Omental fat pad (tissue), 4 donors: ENCODE data around the gene AP1M2. TPM values are rescaled to one million over a fixed set of nuclear protein-coding genes. Genes with fewer than 3 reads are reported as not detected.
"Not testable (repeated sequence)": the region's sequence is repeated elsewhere in the genome, so short reads cannot be mapped to it uniquely, and the experiment has no call there.

Source experiments
- ATAC-seq: fragments of 150-250 bp; one replicate; pipeline ENCODE4 v1.9.1; 2016; ENCODE audit warnings: mild to moderate bottlenecking, moderate library complexity; ENCODE audit not compliant: low FRiP score
- DNase-seq: peaks from one replicate; pipeline ENCODE4 v3.0.0-alpha.2; 2019; ENCODE audit warnings: low spot score
- total RNA-seq, 4 donors: library from RNA; depleted of rRNA; stranded (reverse); fragments of >200 nt; gene quantifications; one replicate each; pipeline ENCODE4 v1.1.0, GENCODE V29; 2016
- TF ChIP-seq, protein P1 (sequence below), 3 donors: fragments of 450-650 bp; IDR thresholded peaks; one replicate each; pipeline ENCODE4 v1.5.1; 2016 to 2017; ENCODE audit warnings: antibody characterized with exemption in 3 of 3, mild to moderate bottlenecking in 3 of 3, moderate library complexity in 2 of 3

The AP1M2 gene
- total RNA-seq, 4 donors from 2014 or later, result 1.8 to 8.2 (median 2.4) TPM; not detected in 1

DNA sequence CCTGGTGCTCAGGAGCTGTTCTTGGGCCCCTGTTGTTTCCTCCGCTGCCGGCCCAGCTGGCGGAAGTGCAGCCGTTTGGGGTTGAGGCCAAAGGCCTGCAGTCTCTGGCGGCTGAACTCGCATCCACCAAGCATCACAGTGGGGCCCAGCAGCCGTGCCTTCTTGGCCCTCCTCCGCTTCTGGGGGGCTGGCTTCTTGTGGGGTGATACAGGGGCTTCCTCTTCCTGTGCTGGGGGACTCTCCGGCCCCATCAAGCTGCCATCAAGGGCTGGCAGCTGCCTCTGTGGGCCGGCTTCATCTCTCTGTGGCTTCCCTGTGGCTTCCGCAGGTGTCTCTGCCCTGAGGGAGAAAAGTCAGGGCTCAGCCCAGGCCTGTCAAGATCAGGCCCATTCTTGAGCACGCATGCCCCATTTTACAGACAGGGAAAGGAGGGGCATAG is 33.1 kb downstream of the AP1M2 start:
- no peak for ATAC-seq
- no peak for DNase-seq
- TF ChIP-seq, protein P1, sequence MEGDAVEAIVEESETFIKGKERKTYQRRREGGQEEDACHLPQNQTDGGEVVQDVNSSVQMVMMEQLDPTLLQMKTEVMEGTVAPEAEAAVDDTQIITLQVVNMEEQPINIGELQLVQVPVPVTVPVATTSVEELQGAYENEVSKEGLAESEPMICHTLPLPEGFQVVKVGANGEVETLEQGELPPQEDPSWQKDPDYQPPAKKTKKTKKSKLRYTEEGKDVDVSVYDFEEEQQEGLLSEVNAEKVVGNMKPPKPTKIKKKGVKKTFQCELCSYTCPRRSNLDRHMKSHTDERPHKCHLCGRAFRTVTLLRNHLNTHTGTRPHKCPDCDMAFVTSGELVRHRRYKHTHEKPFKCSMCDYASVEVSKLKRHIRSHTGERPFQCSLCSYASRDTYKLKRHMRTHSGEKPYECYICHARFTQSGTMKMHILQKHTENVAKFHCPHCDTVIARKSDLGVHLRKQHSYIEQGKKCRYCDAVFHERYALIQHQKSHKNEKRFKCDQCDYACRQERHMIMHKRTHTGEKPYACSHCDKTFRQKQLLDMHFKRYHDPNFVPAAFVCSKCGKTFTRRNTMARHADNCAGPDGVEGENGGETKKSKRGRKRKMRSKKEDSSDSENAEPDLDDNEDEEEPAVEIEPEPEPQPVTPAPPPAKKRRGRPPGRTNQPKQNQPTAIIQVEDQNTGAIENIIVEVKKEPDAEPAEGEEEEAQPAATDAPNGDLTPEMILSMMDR (IDR thresholded peaks at IDR 0.05), result no peak

DNA sequence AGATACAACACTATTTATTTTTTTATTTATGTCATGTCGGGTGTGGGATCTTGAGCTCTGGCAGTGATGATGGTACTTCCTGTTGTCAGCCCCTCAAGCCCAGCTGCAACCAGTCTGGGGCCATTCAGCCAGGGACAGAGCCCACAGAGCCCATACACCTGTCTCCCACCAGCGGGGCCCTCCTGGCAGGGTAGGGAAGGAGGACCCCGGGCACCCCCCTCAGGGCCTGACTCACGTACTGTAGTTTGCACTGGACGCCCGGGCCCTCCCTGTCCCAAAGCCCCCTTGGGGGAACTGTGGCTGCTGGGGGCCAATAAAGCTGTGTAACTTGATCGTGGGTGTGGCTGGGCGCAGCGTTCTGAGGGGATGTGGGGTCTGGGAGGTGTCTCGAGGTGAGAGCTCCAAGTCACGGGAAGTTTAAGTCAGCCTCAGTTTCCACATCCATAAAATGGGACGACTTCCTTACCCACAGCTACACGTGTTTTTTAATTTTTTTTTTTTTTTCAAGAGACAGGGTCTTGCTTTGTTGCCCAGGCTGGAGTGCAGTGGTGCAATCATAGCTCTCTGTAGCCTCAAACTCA is 33.9 kb downstream of the AP1M2 start:
- TF ChIP-seq, protein P1 (IDR thresholded peaks at IDR 0.05), result no peak
- no peak for DNase-seq
- ATAC-seq, result no peak

DNA sequence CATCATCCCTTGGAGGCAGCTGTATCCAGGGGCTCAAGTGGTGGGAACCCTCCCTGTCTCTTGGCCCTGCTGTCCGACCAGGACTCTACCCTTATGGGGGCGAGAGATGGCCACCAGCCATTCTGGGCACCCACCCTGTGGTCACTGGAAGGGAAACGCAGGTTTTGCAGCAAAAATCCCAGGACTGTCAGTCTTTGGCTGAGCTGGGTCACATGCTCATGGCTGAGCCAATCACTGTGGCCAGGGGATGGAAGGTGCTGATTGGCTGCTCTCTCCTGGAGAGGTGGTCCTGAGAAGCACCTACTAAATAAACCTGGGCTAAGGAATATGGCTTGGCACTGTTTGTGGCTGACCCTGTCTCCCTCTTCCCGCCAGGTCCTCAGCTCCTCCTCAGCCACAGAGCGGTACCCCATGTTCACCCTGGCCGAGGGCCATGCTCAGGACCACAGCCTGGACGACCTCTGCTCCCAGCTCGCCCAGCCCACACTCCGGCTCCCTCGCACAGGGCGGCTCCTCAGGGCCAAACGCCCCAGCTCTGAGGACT is 34.5 kb downstream of the AP1M2 start:
- no peak for ATAC-seq
- DNase-seq, result no peak
- TF ChIP-seq, protein P1 (IDR thresholded peaks at IDR 0.05), result no peak

DNA sequence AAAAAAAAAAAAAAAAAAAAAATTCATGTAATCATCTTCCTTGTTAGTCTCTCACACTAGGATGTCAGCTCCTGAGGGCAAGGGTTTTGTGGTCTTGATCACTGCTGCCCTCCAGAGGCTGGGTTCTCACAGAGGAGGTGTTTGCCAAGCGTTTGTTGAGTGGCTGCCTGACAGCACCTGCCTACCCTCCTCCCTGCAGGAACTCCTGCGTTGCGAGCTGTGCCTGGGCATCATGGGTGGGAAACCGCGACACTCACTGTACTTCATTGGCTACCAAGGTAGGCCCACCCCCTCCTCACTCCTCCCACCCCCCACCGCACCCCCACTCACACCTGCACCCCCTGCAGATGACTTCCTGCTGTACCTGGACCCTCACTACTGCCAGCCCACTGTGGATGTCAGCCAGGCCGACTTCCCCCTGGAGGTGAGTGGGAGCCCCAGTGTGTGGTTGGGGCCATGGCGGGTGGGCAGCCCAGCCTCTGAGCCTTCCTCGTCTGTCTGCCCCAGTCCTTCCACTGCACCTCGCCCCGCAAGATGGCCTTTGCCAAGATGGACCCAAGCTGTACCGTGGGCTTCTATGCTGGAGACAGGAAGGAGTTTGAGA is 35.3 kb downstream of the AP1M2 start:
- ATAC-seq (no peak), DNase-seq (no peak)
- TF ChIP-seq, protein P1 (IDR thresholded peaks at IDR 0.05), result no peak

DNA sequence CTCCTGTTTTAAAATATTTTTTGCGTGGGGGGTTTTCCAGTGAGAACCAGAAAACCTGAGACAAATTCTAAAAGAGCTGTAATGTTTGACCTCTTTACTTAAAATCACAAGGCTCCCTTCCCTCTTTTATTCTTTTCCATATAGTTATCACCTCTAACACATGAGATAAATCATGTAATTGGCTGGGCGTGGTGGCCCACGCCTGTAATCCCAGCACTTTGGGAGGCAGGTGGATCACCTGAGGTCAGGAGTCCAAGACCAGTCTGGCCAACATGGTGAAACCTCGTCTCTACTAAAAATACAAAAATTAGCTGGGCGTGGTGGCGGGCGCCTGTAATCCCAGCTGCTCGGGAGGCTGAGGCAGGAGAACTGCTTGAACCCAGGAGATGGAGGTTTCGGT is 36.1 kb downstream of the AP1M2 start:
- not testable (repeated sequence) for ATAC-seq, DNase-seq

DNA sequence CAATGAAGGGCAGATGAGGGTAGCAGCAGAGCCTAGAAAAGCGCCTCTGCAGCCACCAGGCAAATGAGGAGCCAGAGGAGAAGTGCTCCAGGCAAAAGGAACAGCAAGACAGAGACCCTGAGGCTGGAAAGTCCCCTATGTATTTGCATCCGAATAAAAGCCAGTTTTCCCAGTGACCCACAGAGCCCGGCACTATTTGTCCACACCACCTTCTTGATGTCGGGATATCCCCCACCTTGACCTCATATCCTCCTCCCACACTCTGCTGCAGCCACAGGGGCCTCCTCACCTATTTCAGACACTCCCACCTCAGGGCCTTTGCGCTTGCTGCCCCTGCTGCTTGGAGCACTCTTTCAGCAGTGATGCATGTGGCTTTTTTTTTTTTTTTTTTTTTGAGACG is 36.8 kb downstream of the AP1M2 start:
- no peak for ATAC-seq
- TF ChIP-seq, protein P1 (IDR thresholded peaks at IDR 0.05), result no peak
- no peak for DNase-seq

DNA sequence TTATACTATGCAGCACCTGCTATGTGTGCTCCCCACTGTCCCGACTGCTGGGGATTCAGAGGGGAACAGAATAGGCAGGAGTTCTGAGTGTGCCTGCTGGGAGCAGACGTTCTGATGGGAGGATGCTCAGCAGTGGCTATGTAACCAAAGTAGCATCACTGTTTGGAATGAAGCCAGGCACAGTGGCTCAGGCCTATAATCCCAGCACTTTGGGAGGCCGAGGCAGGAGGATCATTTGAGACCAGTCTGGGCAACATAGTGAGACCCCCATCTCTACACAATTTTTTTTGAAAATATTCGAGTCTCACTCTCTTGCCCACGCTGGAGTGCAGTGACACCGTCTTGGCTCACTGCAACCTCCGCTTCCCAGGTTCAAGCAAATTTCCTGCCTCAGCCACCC is 37.4 kb downstream of the AP1M2 start:
- no peak for ATAC-seq
- no peak for DNase-seq
- TF ChIP-seq, protein P1 (IDR thresholded peaks at IDR 0.05), result no peak
